ENCODE measurements around the gene XG.

The XG gene

GRCh38 chrX:2859197-2859797 is 107.5 kb downstream of the XG start:
- H3K9me3 ChIP-seq (ENCODE audit: control extremely low read depth in 1 of 5, control insufficient read depth in 4 of 5, insufficient read depth in 2 of 5, low read depth in 1 of 5, low read length in 4 of 5): no peaks in the 10 kb centered on the region
- no peak for DNase-seq
- POLR2A ChIA-PET: no interaction called here
- no peak overlapping the region for H3K4me3 ChIP-seq (ENCODE audit: control insufficient read depth in 1 of 7, extremely low read depth in 1 of 7, insufficient read depth in 4 of 7, low read depth in 2 of 7, low read length in 6 of 7)
- H3K4me1 ChIP-seq (ENCODE audit: control extremely low read depth in 1 of 4, control insufficient read depth in 4 of 4, insufficient read depth in 4 of 4, low read length in 3 of 4): no peaks in the 10 kb centered on the region
- CTCF ChIA-PET: no interaction called here
- peaks cover 0 to 3% (median under 1%) of the 10 kb centered on the region in 4 experiments for H3K36me3 ChIP-seq (ENCODE audit: control insufficient read depth in 4 of 4, insufficient read depth in 4 of 4, low read length in 3 of 4)
- no peak overlapping the region for H3K27ac ChIP-seq (ENCODE audit: insufficient read depth in 1 of 2, low read depth in 1 of 2, low read length in 2 of 2, poor library complexity in 1 of 2, severe bottlenecking in 2 of 2)
- no CpG with 5 or more reads among the region's 1 CpG for WGBS (ENCODE audit: insufficient coverage)
- H3K27me3 ChIP-seq (replicated peaks in 2 of 5; ENCODE audit: control insufficient read depth in 4 of 5, insufficient read depth in 5 of 5, low read length in 4 of 5): no peaks in the 10 kb centered on the region

- peaks cover 0 to 2% (median 0%) of the 10 kb centered on the region in 5 experiments for H3K9me3 ChIP-seq (ENCODE audit: control extremely low read depth in 1 of 5, control insufficient read depth in 4 of 5, insufficient read depth in 2 of 5, low read depth in 1 of 5, low read length in 4 of 5)
- 93% methylated on average over 8 of the region's 9 CpGs for WGBS (ENCODE audit: insufficient coverage)
- H3K36me3 ChIP-seq (ENCODE audit: control insufficient read depth in 4 of 4, insufficient read depth in 4 of 4, low read length in 3 of 4): peaks cover 0 to 3% (median 0%) of the 10 kb centered on the region in 4 experiments
- H3K4me1 ChIP-seq (ENCODE audit: control extremely low read depth in 1 of 4, control insufficient read depth in 4 of 4, insufficient read depth in 4 of 4, low read length in 3 of 4): no peaks in the 10 kb centered on the region
- CTCF ChIA-PET: no interaction called here
- H3K27ac ChIP-seq (ENCODE audit: insufficient read depth in 1 of 2, low read depth in 1 of 2, low read length in 2 of 2, poor library complexity in 1 of 2, severe bottlenecking in 2 of 2): no peak overlapping the region
- POLR2A ChIA-PET: no interaction called here
- no peaks in the 10 kb centered on the region for H3K27me3 ChIP-seq (replicated peaks in 2 of 5; ENCODE audit: control insufficient read depth in 4 of 5, insufficient read depth in 5 of 5, low read length in 4 of 5)
- no peak for DNase-seq
- no peak overlapping the region for H3K4me3 ChIP-seq (ENCODE audit: control insufficient read depth in 1 of 7, extremely low read depth in 1 of 7, insufficient read depth in 4 of 7, low read depth in 2 of 7, low read length in 6 of 7)
These were observed 110.6 kb downstream of the XG start for GRCh38 chrX:2862404-2862803.

GRCh38 chrX:2863646-2864045 is 111.8 kb downstream of the XG start:
- no peaks in the 10 kb centered on the region for H3K4me1 ChIP-seq (ENCODE audit: control extremely low read depth in 1 of 4, control insufficient read depth in 4 of 4, insufficient read depth in 4 of 4, low read length in 3 of 4)
- ChIA-PET POLR2A (no interaction called here), CTCF (no interaction called here)
- 100% methylated on average over 6 of the region's 6 CpGs for WGBS (ENCODE audit: insufficient coverage)
- H3K27ac ChIP-seq (ENCODE audit: insufficient read depth in 1 of 2, low read depth in 1 of 2, low read length in 2 of 2, poor library complexity in 1 of 2, severe bottlenecking in 2 of 2): no peak overlapping the region
- peaks cover 0 to 3% (median 0%) of the 10 kb centered on the region in 4 experiments for H3K36me3 ChIP-seq (ENCODE audit: control insufficient read depth in 4 of 4, insufficient read depth in 4 of 4, low read length in 3 of 4)
- no peak overlapping the region for H3K4me3 ChIP-seq (ENCODE audit: control insufficient read depth in 1 of 7, extremely low read depth in 1 of 7, insufficient read depth in 4 of 7, low read depth in 2 of 7, low read length in 6 of 7)
- DNase-seq: no peak
- H3K9me3 ChIP-seq (ENCODE audit: control extremely low read depth in 1 of 5, control insufficient read depth in 4 of 5, insufficient read depth in 2 of 5, low read depth in 1 of 5, low read length in 4 of 5): peaks cover 0 to 2% (median 0%) of the 10 kb centered on the region in 5 experiments
- H3K27me3 ChIP-seq (replicated peaks in 2 of 5; ENCODE audit: control insufficient read depth in 4 of 5, insufficient read depth in 5 of 5, low read length in 4 of 5): no peaks in the 10 kb centered on the region
